K562 (cell line): Measurements from ENCODE around the gene IL23R. TPM values are rescaled to one million over a fixed set of nuclear protein-coding genes. Genes with fewer than 3 reads are reported as not detected.

ENCODE experiments used
- ATAC-seq: fragments of 200-7000 bp; cut with Tn5 transposase; 3 replicates; pipeline ENCODE4 v1.9.1; 2020; ENCODE audit warnings: moderate library complexity
- BruUV-seq: library from RNA; stranded (reverse); fragments of 400-500 nt; replicated peaks from 2 replicates; lab custom pipeline; 2021; lab: Mats Ljungman, UMichigan
- CTCF ChIA-PET: fragments of 300-600 bp; formaldehyde crosslinking; extraction: SDS; loops from one replicate; lab custom pipeline; 2021; ENCODE audit warnings: low intra/inter-chr PET ratio; lab: Yijun Ruan, JAX
- POLR2A ChIA-PET: fragments of 300-600, 350-650 bp; sonication (Branson Sonifier 250); formaldehyde crosslinking; extraction: SDS; loops from one replicate; lab custom pipeline; 2021; ENCODE audit warnings: antibody characterized with exemption, inconsistent platforms; lab: Yijun Ruan, JAX
- DNase-seq, 4 experiments: peaks; one replicate each; pipeline versions ENCODE4 v3.0.0 to v3.0.0-alpha.2; 2011 to 2018; ENCODE audit warnings: low spot score in 3 of 4, mixed read lengths in 3 of 4; ENCODE audit errors: extremely low read depth in 1 of 4
- FAIRE-seq: peaks from 2 replicates; lab custom pipeline; 2011; peaks lifted over from hg19 to GRCh38; lab: Jason Lieb, UNC
- H2AFZ ChIP-seq: 2 replicates; pipeline ENCODE4 v1.6.0; 2011; ENCODE audit warnings: low read depth, low read length, control low read depth, inconsistent platforms
- H3K27ac ChIP-seq: fragments of 200-600 bp; 3 replicates; pipeline ENCODE4 v1.8.0; 2011; ENCODE audit warnings: low read depth, mild to moderate bottlenecking, control low read depth, inconsistent platforms, low read length, moderate library complexity, mixed read lengths; ENCODE audit errors: extremely low read depth
- H3K27me3 ChIP-seq, 2 experiments: fragments of 300-600 bp in 1 of 2; 2 replicates in 1 of 2; 3 replicates in 1 of 2; pipeline versions ENCODE4 v1.6.0 to v1.8.0; 2011; ENCODE audit warnings: inconsistent platforms in 2 of 2, low read length in 2 of 2, mild to moderate bottlenecking in 1 of 2, mixed read lengths in 1 of 2, moderate library complexity in 1 of 2; ENCODE audit not compliant: control insufficient read depth in 2 of 2, insufficient read depth in 2 of 2
- H3K36me3 ChIP-seq: fragments of 300-600 bp; 3 replicates; pipeline ENCODE4 v1.8.0; 2011; ENCODE audit warnings: mild to moderate bottlenecking, low read length, inconsistent platforms; ENCODE audit not compliant: control insufficient read depth, insufficient read depth
- H3K4me1 ChIP-seq, 2 experiments: fragments of 200-600 bp in 1 of 2; replicated peaks in 1 of 2; 2 replicates in 1 of 2; 3 replicates in 1 of 2; pipeline versions ENCODE4 v1.5.1 to v1.8.0; 2011; ENCODE audit warnings: inconsistent platforms in 2 of 2, low read length in 2 of 2, mild to moderate bottlenecking in 1 of 2, mixed read lengths in 1 of 2, moderate library complexity in 1 of 2; ENCODE audit not compliant: control insufficient read depth in 2 of 2, insufficient read depth in 2 of 2
- H3K4me2 ChIP-seq: 2 replicates; pipeline ENCODE4 v1.6.1; 2011; ENCODE audit warnings: low read length, control low read depth, inconsistent platforms, mixed read lengths; ENCODE audit not compliant: insufficient read depth
- H3K4me3 ChIP-seq: fragments of 200-600 bp; sonication (generic), shearing (Covaris generic); 2 replicates; pipeline ENCODE4 v1.5.1; 2016; ENCODE audit warnings: control low read depth, inconsistent platforms
- H3K79me2 ChIP-seq: fragments of 200-600 bp; 3 replicates; pipeline ENCODE4 v1.8.0; 2011; ENCODE audit warnings: low read length, inconsistent platforms; ENCODE audit not compliant: control insufficient read depth, insufficient read depth
- H3K9ac ChIP-seq, 2 experiments: 2 replicates each; pipeline versions ENCODE4 v1.6.0 to v1.6.1; 2011; ENCODE audit warnings: low read depth in 2 of 2, low read length in 2 of 2, control low read depth in 1 of 2, inconsistent platforms in 1 of 2, mild to moderate bottlenecking in 1 of 2, mixed read lengths in 1 of 2; ENCODE audit not compliant: insufficient read depth in 1 of 2
- H3K9me1 ChIP-seq: one replicate; pipeline ENCODE4 v1.6.0; 2011; ENCODE audit warnings: inconsistent platforms, mild to moderate bottlenecking, low read length, moderate library complexity; ENCODE audit not compliant: control insufficient read depth, insufficient read depth
- H3K9me3 ChIP-seq: replicated peaks from 2 replicates; pipeline ENCODE4 v1.5.1; 2011; ENCODE audit warnings: low read depth, low read length, inconsistent platforms; ENCODE audit not compliant: control insufficient read depth, insufficient read depth
- H4K20me1 ChIP-seq: replicated peaks from 2 replicates; pipeline ENCODE4 v1.6.1; 2011; ENCODE audit warnings: low read length, inconsistent platforms, mixed read lengths; ENCODE audit not compliant: control insufficient read depth, insufficient read depth
- CEBPB ChIP-seq: fragments of 450-650 bp; IDR thresholded peaks from 2 replicates; pipeline ENCODE4 v1.6.1; 2016; ENCODE audit warnings: missing genetic modification characterization, missing compliant biosample characterization
- ELF4 ChIP-seq: fragments of 450-650 bp; formaldehyde crosslinking; IDR thresholded peaks from 2 replicates; pipeline ENCODE4 v1.4.0; 2022; ENCODE audit warnings: missing genetic modification characterization
- EWSR1 ChIP-seq: fragments of 450-650 bp; IDR thresholded peaks from 2 replicates; pipeline ENCODE4 v1.6.1; 2018; ENCODE audit warnings: borderline replicate concordance, mild to moderate bottlenecking, low read depth, moderate library complexity; ENCODE audit not compliant: partially characterized antibody
- GATAD2B ChIP-seq: fragments of 450-650 bp; IDR thresholded peaks from 2 replicates; pipeline ENCODE4 v1.6.1; 2017; ENCODE audit warnings: mild to moderate bottlenecking, borderline replicate concordance
- HBP1 ChIP-seq: fragments of 450-650 bp; formaldehyde crosslinking; IDR thresholded peaks from 2 replicates; pipeline ENCODE4 v1.4.0; 2022; ENCODE audit warnings: missing genetic modification characterization
- HCFC1 ChIP-seq: IDR thresholded peaks from 2 replicates; pipeline ENCODE4 v1.6.1; 2012; ENCODE audit warnings: low read depth, low read length, improper control_type of control experiment
- KAT8 ChIP-seq: fragments of 450-650 bp; IDR thresholded peaks from 2 replicates; pipeline ENCODE4 v1.6.1; 2016; ENCODE audit warnings: low read depth, mild to moderate bottlenecking
- MECOM ChIP-seq: fragments of 250-450 bp; sonication (Bioruptor Pico); IDR thresholded peaks from 2 replicates; pipeline ENCODE4 v1.8.0; 2022; ENCODE audit warnings: inconsistent platforms
- MXI1 ChIP-seq: IDR thresholded peaks from 2 replicates; pipeline ENCODE4 v1.6.1; 2011; ENCODE audit warnings: low read depth, mild to moderate bottlenecking, improper control_type of control experiment, low read length
- NR2F6 ChIP-seq: fragments of 450-650 bp; formaldehyde crosslinking; IDR thresholded peaks from 2 replicates; pipeline ENCODE4 v1.4.0; 2020; ENCODE audit warnings: mild to moderate bottlenecking
- OTX1 ChIP-seq: fragments of 450-650 bp; formaldehyde crosslinking; IDR thresholded peaks from 2 replicates; pipeline ENCODE4 v1.4.0; 2022; ENCODE audit warnings: mild to moderate bottlenecking
- PRMT5 ChIP-seq: sonication (generic); formaldehyde crosslinking; IDR thresholded peaks from 2 replicates; pipeline ENCODE4 v1.5.0; 2020; ENCODE audit warnings: missing genetic modification reagents
- RBFOX2 ChIP-seq: fragments of 200-400 bp; formaldehyde crosslinking; IDR thresholded peaks from 2 replicates; pipeline ENCODE4 v1.6.1; 2017; ENCODE audit warnings: low read depth, mild to moderate bottlenecking, low read length, moderate library complexity
- RERE ChIP-seq: sonication (generic); formaldehyde crosslinking; IDR thresholded peaks from 2 replicates; pipeline ENCODE4 v1.8.0; 2023; ENCODE audit warnings: missing genetic modification reagents, mild to moderate bottlenecking, borderline replicate concordance
- SP2 ChIP-seq: IDR thresholded peaks from 2 replicates; pipeline ENCODE4 v1.6.1; 2011; ENCODE audit warnings: mild to moderate bottlenecking, low read depth, low read length, moderate library complexity; ENCODE audit not compliant: poor library complexity, severe bottlenecking; ENCODE audit errors: extremely low read depth
- U2AF1 ChIP-seq: fragments of 200-400 bp; formaldehyde crosslinking; optimal IDR thresholded peaks from 2 replicates; pipeline ENCODE3; 2017; ENCODE audit warnings: mild to moderate bottlenecking, low read depth, low read length, moderate library complexity
- ZFX ChIP-seq: sonication (generic); formaldehyde crosslinking; IDR thresholded peaks from 2 replicates; pipeline ENCODE4 v1.8.0; 2022; ENCODE audit warnings: mild to moderate bottlenecking, missing genetic modification reagents, moderate library complexity
- ZNF263 ChIP-seq: sonication (generic); formaldehyde crosslinking; IDR thresholded peaks from 2 replicates; pipeline ENCODE4 v1.8.0; 2022; ENCODE audit warnings: mild to moderate bottlenecking, missing genetic modification reagents, borderline replicate concordance
- WGBS: fragments of 100-300 bp; shearing (Covaris generic); methylation state at CpG from one replicate; pipeline ENCODE4 v1.1.6; 2016; ENCODE audit warnings: low coverage, mixed read lengths; ENCODE audit not compliant: insufficient coverage; ENCODE audit errors: missing lambda C conversion rate; 5-methylcytosine and 5-hydroxymethylcytosine counted together
- in situ Hi-C: fragments of 300-500 bp; cut with MboI; formaldehyde crosslinking; loops from 4 replicates; pipeline ENCODE4 v1.15.0; 2018; ENCODE audit warnings: inconsistent platforms, mixed read lengths
- intact Hi-C: fragments of 100-400 bp; cut with micrococcal nuclease; formaldehyde crosslinking; loops from 2 replicates; pipeline ENCODE4 v1.14.2; 2022
- polyA plus RNA-seq, 8 experiments: library from polyadenylated mRNA; depleted of rRNA in 4 of 8; stranded (reverse) in 5 of 8; unstranded in 3 of 8; fragments of >200 nt; fragmentation: Nextera tagmentation in 2 of 8; fragmentation: Illumina TruSeq in 1 of 8; extraction: Ambion mirVana in 2 of 8; extraction: Trizol in 1 of 8; gene quantifications; 2 replicates each; pipeline versions ENCODE4 v1.2.1 to v1.2.3, GENCODE V29; 2011 to 2014; ENCODE audit warnings: inconsistent platforms in 1 of 8, missing spikeins in 1 of 8
- total RNA-seq, 7 experiments: library from RNA; depleted of rRNA in 6 of 7; stranded (reverse); fragments of >200 nt in 6 of 7; fragmentation: Illumina TruSeq in 2 of 7; extraction: Trizol in 2 of 7; gene quantifications; 2 replicates each; pipeline versions ENCODE4 v1.2.1 to v1.2.3, GENCODE V29; 2011 to 2021; ENCODE audit warnings: low replicate concordance in 1 of 7

Gene IL23R
- total and polyA plus RNA-seq, 9 of the 15 experiments (the other 6 are each of a cell fraction or from before 2014, with no cell fraction given): 4.4 to 52.7 (median 22.8) TPM

- H2AFZ ChIP-seq: no peak overlapping the region
- no peaks in the 10 kb centered on the region for H4K20me1 ChIP-seq
- DNase-seq: no peak
- WGBS: 58% methylated on average over 4 of the region's 4 CpGs
- ChIA-PET POLR2A (interaction anchor here (0.6 kb wide), 2 partner anchors 17 to 210 kb away, joined by 3 to 5 read pairs; no protein-coding TSS in a partner anchor), CTCF (interaction anchor here (0.7 kb wide), 1 partner anchor 155 kb away, joined by 3 read pairs; no protein-coding TSS in a partner anchor)
- no peak for ATAC-seq
- H3K79me2 ChIP-seq: no peaks in the 10 kb centered on the region
- H3K36me3 ChIP-seq: no peaks in the 10 kb centered on the region
- H3K4me1 ChIP-seq: peaks cover 3 to 6% of the 10 kb centered on the region in 2 experiments; a peak in 2 of 5 replicates
- H3K4me3 ChIP-seq: no peak overlapping the region
- no peak overlapping the region for H3K27ac ChIP-seq
- H3K9me1 ChIP-seq: no peaks in the 10 kb centered on the region
- H3K27me3 ChIP-seq: peaks cover 0 to 2% of the 10 kb centered on the region in 2 experiments; a peak in 1 of 5 replicates
- H3K9me3 ChIP-seq: no peaks in the 10 kb centered on the region
- no peak overlapping the region for H3K9ac ChIP-seq
- H3K4me2 ChIP-seq: no peak overlapping the region
- BruUV-seq: no TSS peak
- intact Hi-C loops: loop anchor here (5.0 kb wide), 1 partner anchor 351 kb away; no protein-coding TSS in a partner anchor
- no peak for FAIRE-seq
- in situ Hi-C loops: no loop called here
- TF ChIP-seq MXI1 (no peak), NR2F6 (CRISPR knock-in tag) (no peak), CEBPB (tag) (no peak), HCFC1 (no peak), PRMT5 (CRISPR knock-in tag) (no peak), EWSR1 (no peak), HBP1 (no peak), ZNF263 (CRISPR knock-in tag) (no peak), U2AF1 (no peak), RBFOX2 (no peak), RERE (CRISPR knock-in tag) (no peak), ZFX (CRISPR knock-in tag) (no peak), OTX1 (CRISPR knock-in tag) (no peak), SP2 (no peak), MECOM (CRISPR knock-in tag) (no peak), KAT8 (no peak), ELF4 (CRISPR knock-in tag) (no peak), GATAD2B (no peak)
These were observed 15.3 kb upstream of the IL23R start for GRCh38 chr1:67150931-67151330.
